NCI-H2196 (cell line): Measurements from ENCODE around the gene RNF175.
A peak's percentile ranks its signal among the peaks of the same experiment; 100 is the strongest.

Experiments used
- DNase-seq: peaks from one replicate; lab custom pipeline; 2025; ENCODE audit not compliant: unreplicated experiment; lab: John Stamatoyannopoulos, UW

RNF175 gene

GRCh38 chr4:153750197-153750817 is 9.5 kb downstream of the RNF175 start:
- DNase-seq = peak; percentile 33

DNA sequence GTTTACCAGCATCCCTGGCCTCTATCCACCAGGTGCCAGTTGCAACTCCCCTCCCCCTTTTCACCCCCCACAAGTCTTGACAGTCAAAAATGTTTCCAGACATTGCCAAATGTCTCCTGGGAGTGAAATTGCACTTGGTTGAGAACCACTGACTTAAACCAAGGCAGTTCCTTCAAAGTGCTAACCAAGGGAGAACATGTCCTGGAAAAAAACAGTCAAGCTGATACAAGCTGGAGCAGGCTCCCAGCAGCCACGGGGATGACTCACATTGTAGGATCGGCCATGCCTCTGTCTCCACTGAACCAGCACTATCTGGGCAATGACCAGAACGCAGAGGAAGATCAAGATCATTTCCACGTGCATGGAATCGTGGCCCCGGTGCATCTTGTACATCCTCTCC is 11.4 kb downstream of the RNF175 start:
- DNase-seq = no peak

DNA sequence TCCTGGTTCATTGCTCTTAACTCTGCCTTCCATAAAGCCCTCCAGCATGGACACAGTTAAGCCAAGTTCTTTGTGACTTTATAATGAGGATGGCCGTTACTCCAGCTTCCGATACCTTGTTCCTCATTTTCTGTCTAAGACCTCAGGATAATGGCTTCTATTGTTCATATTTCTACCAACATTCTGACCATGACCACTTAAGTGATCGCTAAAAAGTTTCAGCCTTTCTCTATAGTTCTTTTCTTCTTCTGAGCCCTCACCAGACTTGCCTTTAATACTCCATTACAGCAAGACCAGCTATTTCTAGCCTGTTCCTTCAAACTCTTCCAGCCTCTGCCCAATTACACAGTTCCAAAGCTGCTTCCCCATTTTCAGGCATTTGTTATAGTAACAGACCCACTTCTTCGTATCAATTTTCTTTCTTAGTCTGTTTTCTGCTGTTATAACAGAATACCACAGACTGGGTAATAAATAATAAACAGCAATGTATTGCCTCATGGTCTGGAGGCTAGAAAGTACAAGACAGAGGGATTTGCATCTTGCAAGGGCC is 12.3 kb downstream of the RNF175 start:
- no peak for DNase-seq

- DNase-seq = no peak
These were observed 14.2 kb downstream of the RNF175 start for GRCh38 chr4:153745651-153746050.

DNA sequence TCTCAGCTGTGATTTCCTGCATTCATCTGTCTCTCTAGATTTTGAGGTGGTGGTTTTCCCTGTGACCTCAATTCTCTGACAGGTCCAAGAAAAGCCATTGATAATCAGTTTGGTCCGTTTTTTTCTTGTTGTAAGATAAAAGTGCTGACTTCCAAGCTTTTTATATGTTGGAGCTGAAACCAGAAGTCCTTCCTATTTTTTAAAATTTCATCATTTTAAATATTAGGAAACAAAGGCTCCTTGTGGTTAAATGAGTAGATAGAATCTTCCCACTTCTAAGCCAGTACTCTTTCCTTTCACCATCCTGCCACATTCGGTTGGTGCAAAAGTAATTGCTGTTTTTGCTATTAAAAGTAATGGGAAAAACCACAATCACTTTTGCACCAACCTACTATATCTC is 18.3 kb downstream of the RNF175 start:
- no peak for DNase-seq

GRCh38 chr4:153735906-153736461 is 23.8 kb downstream of the RNF175 start:
- no peak for DNase-seq

- DNase-seq = no peak
These were observed 25.9 kb downstream of the RNF175 start for GRCh38 chr4:153733751-153734448.

GRCh38 chr4:153731239-153731638 is 28.6 kb downstream of the RNF175 start:
- DNase-seq = no peak

DNA sequence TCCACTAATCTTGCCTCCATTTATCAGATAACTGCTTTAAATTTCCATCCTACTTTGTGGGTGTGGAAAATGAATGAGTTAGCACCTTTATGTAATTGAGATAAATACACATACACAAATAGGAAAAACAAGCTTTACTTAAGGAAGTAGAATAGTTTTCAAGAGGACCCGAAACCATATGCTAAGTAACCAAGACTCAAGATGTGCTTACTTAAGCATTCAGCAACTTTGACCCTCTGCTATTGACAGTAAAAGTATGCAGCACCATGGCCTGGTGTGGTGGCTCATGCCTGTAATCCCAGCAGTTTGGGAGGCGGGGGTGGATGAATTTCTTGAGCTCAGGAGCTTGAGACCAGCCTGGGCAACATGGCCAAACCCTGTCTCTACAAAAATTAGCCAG is 29.9 kb downstream of the RNF175 start:
- no peak for DNase-seq

- DNase-seq = no peak
These were observed 31.2 kb downstream of the RNF175 start for GRCh38 chr4:153728660-153729059.

- DNase-seq = no peak
These were observed 31.7 kb downstream of the RNF175 start for GRCh38 chr4:153728151-153728550.

DNA sequence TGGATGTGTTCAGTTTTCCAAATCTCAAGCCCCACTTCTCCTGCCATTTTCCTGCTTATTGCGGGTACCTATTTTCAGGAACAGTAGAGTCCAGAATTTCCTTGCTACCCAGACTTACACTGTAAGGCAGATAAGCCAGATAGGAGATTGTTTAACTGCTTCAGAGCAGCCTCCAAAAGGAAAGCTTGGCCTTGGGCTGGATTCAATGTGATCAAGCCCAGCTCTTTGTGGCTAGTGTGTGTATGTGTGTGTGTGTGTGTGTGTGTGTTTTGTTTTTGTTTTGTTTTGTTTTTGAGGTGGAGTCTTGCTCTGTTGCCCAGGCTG is 34.0 kb downstream of the RNF175 start:
- no peak for DNase-seq

- DNase-seq = no peak
These were observed 34.5 kb downstream of the RNF175 start for GRCh38 chr4:153725136-153725830.

GRCh38 chr4:153724606-153725005 is 35.2 kb downstream of the RNF175 start:
- DNase-seq = no peak

DNA sequence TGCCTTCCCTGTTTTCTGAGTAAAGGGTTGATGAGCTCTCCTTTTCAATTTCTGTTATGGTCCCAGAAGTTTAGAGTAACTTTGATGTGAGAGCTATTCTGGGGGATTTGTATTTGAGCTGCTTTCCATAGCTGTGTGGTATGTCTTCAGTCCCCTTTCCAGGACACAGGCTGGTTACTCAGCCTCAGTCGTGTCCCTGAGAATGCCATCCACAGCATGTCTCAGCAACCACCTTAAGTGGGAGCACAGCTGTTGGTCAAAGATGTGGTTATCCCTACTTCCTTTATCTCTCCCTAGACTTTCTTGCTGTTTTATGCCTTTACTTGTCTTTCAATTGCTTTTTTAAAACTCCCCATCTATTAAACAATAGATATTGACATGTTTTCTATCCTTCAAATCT is 37.8 kb downstream of the RNF175 start:
- no peak for DNase-seq

DNA sequence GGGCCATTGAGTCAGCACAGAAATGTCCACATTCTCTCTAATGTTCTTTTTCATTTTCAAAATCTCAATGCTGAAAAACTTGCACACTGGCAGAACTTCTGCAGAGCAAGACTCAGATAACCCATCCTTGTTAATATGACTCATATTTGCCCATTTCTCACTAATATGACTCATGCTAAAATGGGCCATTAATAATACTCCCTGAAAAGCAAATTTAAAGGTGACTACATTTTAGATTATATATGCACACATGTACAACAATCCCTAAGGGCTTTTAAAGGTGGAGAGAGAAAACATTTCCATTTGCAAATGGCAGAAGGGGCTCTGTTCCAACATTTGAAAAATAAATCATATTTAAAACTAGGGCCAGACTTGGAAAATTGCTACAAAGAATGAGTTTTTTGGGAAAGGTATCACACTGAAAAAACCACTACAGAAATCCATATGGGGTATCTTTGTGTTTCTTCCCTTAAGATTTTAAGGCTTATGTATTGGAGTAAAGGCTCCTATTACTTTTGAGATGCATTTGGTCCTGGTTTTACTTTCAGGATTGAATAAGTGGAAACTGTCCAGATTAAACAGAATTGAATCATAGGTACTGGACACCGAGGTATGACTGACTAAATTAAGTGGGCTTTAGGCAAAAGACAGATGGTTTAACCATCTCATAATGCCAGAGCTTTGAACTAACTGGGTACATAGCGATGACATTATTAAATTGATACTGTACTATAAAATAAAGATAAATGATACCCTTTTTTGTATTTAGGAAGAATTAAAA is 45.8 kb downstream of the RNF175 start:
- DNase-seq = no peak

GRCh38 chr4:153710681-153711080 is 49.1 kb downstream of the RNF175 start:
- DNase-seq = no peak

DNA sequence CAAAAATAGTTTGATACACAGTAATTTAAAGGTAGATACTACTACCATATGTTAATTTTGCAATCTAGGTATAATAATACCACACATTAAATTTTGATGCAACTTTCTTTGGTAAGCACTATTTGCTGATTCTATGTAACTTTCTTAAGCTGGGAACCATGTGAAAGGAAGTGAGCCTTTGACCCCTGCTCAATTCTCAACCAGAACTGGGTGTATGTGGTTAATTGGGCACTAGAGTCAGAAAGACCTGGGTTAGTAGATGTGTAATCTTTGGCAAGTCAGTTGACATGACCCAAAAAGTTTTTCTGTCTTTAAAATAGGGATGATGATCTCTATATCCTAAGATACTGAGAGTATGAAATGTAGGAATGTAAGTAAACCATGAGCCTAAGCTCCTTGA is 53.3 kb downstream of the RNF175 start:
- DNase-seq = no peak

GRCh38 chr4:153705743-153706468 is 53.9 kb downstream of the RNF175 start:
- DNase-seq = no peak

- no peak for DNase-seq
These were observed 55.3 kb downstream of the RNF175 start for GRCh38 chr4:153704522-153704921.
